Liver (tissue), 9 donors: Measurements from ENCODE around the gene KAT6B. TPM values are rescaled to one million over a fixed set of nuclear protein-coding genes. Genes with fewer than 3 reads are reported as not detected.

Experiments used
- DNase-seq: peaks from one replicate; pipeline ENCODE4 v3.0.0-alpha.2; 2017; ENCODE audit warnings: low spot score
- H3K27ac ChIP-seq, 2 donors: one replicate each; pipeline ENCODE4 v1.7.0; 2013; ENCODE audit warnings: inconsistent platforms in 2 of 2, low read length in 2 of 2, control low read depth in 1 of 2, low read depth in 1 of 2, mild to moderate bottlenecking in 1 of 2
- H3K27me3 ChIP-seq, 4 donors: one replicate each; pipeline versions ENCODE4 v1.6.1 to v1.7.0; 2013; ENCODE audit warnings: low read length in 3 of 4, inconsistent platforms in 1 of 4, mild to moderate bottlenecking in 1 of 4, moderate library complexity in 1 of 4; ENCODE audit not compliant: control insufficient read depth in 4 of 4, insufficient read depth in 4 of 4
- H3K36me3 ChIP-seq, 4 donors: one replicate each; pipeline versions ENCODE4 v1.6.1 to v1.7.0; 2013; ENCODE audit warnings: low read length in 3 of 4, mild to moderate bottlenecking in 3 of 4, low read depth in 1 of 4, moderate library complexity in 1 of 4; ENCODE audit not compliant: control insufficient read depth in 4 of 4, insufficient read depth in 3 of 4
- H3K4me1 ChIP-seq, 4 donors: one replicate each; pipeline versions ENCODE4 v1.6.1 to v1.7.0; 2013; ENCODE audit warnings: low read length in 3 of 4, mild to moderate bottlenecking in 3 of 4, moderate library complexity in 1 of 4; ENCODE audit not compliant: control insufficient read depth in 4 of 4, insufficient read depth in 4 of 4
- H3K4me3 ChIP-seq, 3 donors: one replicate each; pipeline versions ENCODE4 v1.6.1 to v1.7.0; 2013; ENCODE audit warnings: low read length in 3 of 3, control low read depth in 1 of 3, low read depth in 1 of 3, mild to moderate bottlenecking in 1 of 3
- H3K9ac ChIP-seq, 2 donors: one replicate each; pipeline ENCODE4 v1.7.0; 2013; ENCODE audit warnings: low read length in 2 of 2, mild to moderate bottlenecking in 2 of 2, moderate library complexity in 2 of 2, control low read depth in 1 of 2, low read depth in 1 of 2
- H3K9me3 ChIP-seq, 4 donors: one replicate each; pipeline versions ENCODE4 v1.6.1 to v1.7.0; 2013; ENCODE audit warnings: low read length in 3 of 4; ENCODE audit not compliant: control insufficient read depth in 4 of 4
- EGR1 ChIP-seq, 2 donors: IDR thresholded peaks; 2 replicates each; pipeline ENCODE4 v1.6.1; 2016 to 2018; ENCODE audit warnings: antibody characterized with exemption in 2 of 2, low read depth in 2 of 2
- FOXA2 ChIP-seq: IDR thresholded peaks from 2 replicates; pipeline ENCODE4 v1.6.1; 2016; ENCODE audit warnings: antibody characterized with exemption
- GABPA ChIP-seq, 2 donors: IDR thresholded peaks in 1 of 2; conservative IDR thresholded peaks in 1 of 2; 2 replicates each; pipeline ENCODE4 v1.6.1; 2016; ENCODE audit warnings: antibody characterized with exemption in 2 of 2, mild to moderate bottlenecking in 1 of 2, moderate library complexity in 1 of 2
- HNF4A ChIP-seq, 2 donors: conservative IDR thresholded peaks; 2 replicates each; pipeline ENCODE4 v1.6.1; 2016; ENCODE audit warnings: antibody characterized with exemption in 2 of 2, mild to moderate bottlenecking in 2 of 2
- HNF4G ChIP-seq: IDR thresholded peaks from 2 replicates; pipeline ENCODE4 v1.6.1; 2016; ENCODE audit warnings: antibody characterized with exemption
- JUND ChIP-seq, 2 donors: IDR thresholded peaks; 2 replicates each; pipeline ENCODE4 v1.6.1; 2016; ENCODE audit warnings: antibody characterized with exemption in 2 of 2
- RAD21 ChIP-seq, 2 donors: IDR thresholded peaks; 2 replicates each; pipeline ENCODE4 v1.6.1; 2016; ENCODE audit warnings: antibody characterized with exemption in 2 of 2, mild to moderate bottlenecking in 2 of 2
- RXRA ChIP-seq, 2 donors: IDR thresholded peaks; 2 replicates each; pipeline ENCODE4 v1.6.1; 2017 to 2018; ENCODE audit warnings: antibody characterized with exemption in 2 of 2, mild to moderate bottlenecking in 1 of 2
- SP1 ChIP-seq: IDR thresholded peaks from 2 replicates; pipeline ENCODE4 v1.6.1; 2018; ENCODE audit warnings: antibody characterized with exemption, mild to moderate bottlenecking
- YY1 ChIP-seq: IDR thresholded peaks from 2 replicates; pipeline ENCODE4 v1.6.1; 2016; ENCODE audit warnings: antibody characterized with exemption, mild to moderate bottlenecking
- WGBS: extraction: QIAGEN DNeasy Blood & Tissue Kit; methylation state at CpG from one replicate; pipeline ENCODE4 v1.1.7; 2013; 5-methylcytosine and 5-hydroxymethylcytosine counted together
- polyA plus RNA-seq, 2 donors: library from polyadenylated mRNA; stranded (reverse) in 1 of 2; unstranded in 1 of 2; fragments of 200-250 nt in 1 of 2; fragments of >200 nt in 1 of 2; fragmentation: Nextera tagmentation in 1 of 2; extraction: Ambion mirVana in 1 of 2; gene quantifications; one replicate each; pipeline versions ENCODE4 v1.2.1 to v1.2.3, GENCODE V29; 2013 to 2015
- total RNA-seq, 2 donors: library from RNA; depleted of rRNA; stranded (reverse); fragments of >200 nt; gene quantifications; one replicate each; pipeline ENCODE4 v1.2.3, GENCODE V29; 2014
- TF ChIP-seq, protein P1 (sequence below): IDR thresholded peaks from 2 replicates; pipeline ENCODE4 v1.6.1; 2016; ENCODE audit warnings: antibody characterized with exemption
- TF ChIP-seq, protein P2 (sequence below): fragments of 150-350 bp; IDR thresholded peaks from 2 replicates; pipeline ENCODE4 v1.5.1; 2017; ENCODE audit warnings: improper control_type of control experiment, low read depth, low read length; ENCODE audit not compliant: missing input control
- donor health status: healthy.
- donor health status: healthy.
- donor health status: healthy.
- donor health status: healthy.
- donor health status: healthy.

KAT6B gene
- total and polyA plus RNA-seq, 4 donors, result 2.0 to 21.2 (median 8.8) TPM

DNA sequence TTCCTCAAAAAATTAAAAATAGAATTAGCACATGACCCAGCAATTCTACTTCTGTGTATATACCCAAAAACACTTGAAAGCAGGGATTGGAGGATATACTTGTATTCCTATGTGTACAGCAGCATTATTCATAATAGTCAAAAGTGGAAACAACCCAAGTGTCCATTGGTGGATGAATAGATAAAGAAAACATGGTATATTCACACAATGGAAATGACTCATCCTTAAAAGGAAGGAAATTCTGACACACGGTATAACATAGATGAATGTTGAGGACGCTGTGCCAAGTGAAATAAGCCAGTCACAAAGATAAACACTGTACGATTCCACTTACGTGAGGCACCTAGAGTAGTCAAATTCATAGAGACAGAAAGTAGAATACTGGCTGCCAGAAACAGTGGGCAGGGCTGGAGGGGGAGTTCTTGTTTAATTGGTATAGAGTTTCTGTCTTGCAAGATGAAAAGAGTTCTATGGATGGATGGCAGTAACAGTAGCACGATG lies 26.6 kb upstream of the KAT6B start:
- DNase-seq, result no peak

DNA sequence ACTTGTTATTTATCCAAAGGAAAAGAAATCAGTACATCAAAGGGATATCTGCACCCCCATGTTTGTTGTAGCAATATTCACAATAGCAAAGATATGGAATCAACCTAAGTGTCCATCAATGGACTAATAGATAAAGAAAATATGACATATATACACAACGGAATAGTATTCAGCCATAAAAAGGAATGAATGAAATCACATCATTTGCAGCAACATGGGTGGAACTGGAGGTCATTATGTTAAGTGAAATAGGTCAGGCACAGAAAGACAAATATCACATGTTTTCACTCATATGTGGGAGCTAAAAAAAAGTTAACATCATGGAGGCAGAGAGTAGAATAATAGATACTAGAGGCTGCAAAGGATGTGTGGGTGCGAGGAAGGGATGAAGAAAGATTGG lies 25.0 kb upstream of the KAT6B start:
- Histone ChIP-seq H3K4me3 (no peak overlapping the region), H3K27me3 (no peaks in the 10 kb centered on the region), H3K27ac (no peak overlapping the region), H3K9ac (no peak overlapping the region), H3K36me3 (no peaks in the 10 kb centered on the region), H3K4me1 (no peaks in the 10 kb centered on the region), H3K9me3 (no peaks in the 10 kb centered on the region)
- DNase-seq, result no peak
- WGBS, result 96% methylated on average over 2 of the region's 2 CpGs
- TF ChIP-seq, protein P1, sequence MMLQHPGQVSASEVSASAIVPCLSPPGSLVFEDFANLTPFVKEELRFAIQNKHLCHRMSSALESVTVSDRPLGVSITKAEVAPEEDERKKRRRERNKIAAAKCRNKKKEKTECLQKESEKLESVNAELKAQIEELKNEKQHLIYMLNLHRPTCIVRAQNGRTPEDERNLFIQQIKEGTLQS, result no peak
- TF ChIP-seq FOXA2, result no peak
- TF ChIP-seq EGR1 (IDR thresholded peaks at IDR 0.05; ENCODE audit: low read depth in 2 of 2), result no peak
- no peak for TF ChIP-seq YY1
- TF ChIP-seq GABPA (IDR thresholded peaks at IDR 0.05 in 1 of 2, conservative IDR thresholded peaks at IDR 0.05 in 1 of 2), result no peak
- no peak for TF ChIP-seq HNF4G

More for the DNA sequence above, 26.6 kb upstream of the KAT6B start:
- Histone ChIP-seq H3K4me1 (no peaks in the 10 kb centered on the region), H3K27me3 (no peaks in the 10 kb centered on the region), H3K9me3 (no peaks in the 10 kb centered on the region), H3K27ac (no peak overlapping the region), H3K4me3 (no peak overlapping the region), H3K9ac (no peak overlapping the region), H3K36me3 (no peaks in the 10 kb centered on the region)
- TF ChIP-seq JUND (IDR thresholded peaks at IDR 0.05) (peak in 1 of 2 donors; percentile 28), SP1 (no peak), GABPA (IDR thresholded peaks at IDR 0.05 in 1 of 2, conservative IDR thresholded peaks at IDR 0.05 in 1 of 2) (no peak)
- 81% methylated on average over 5 of the region's 5 CpGs for WGBS

DNA sequence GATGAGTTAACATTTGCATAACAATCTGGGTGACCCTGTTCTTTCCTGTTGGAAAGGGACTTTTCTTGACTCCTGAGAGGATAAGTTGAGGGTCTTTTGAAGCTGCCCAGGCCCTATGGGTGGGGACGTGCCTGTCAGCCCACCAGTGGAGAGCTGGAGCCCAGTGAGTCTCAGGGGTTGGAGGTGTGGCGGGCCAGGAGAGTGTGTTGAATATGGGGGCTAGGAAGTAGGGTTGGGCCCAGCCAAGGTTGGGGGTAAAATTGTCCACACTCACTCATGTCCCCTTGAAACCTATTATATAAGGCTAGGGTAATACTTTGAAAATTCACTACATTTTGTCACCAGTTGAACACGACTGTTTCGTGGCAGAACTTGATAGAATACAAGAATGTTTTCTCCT lies 17.9 kb upstream of the KAT6B start:
- no peaks in the 10 kb centered on the region for H3K36me3 ChIP-seq

DNA sequence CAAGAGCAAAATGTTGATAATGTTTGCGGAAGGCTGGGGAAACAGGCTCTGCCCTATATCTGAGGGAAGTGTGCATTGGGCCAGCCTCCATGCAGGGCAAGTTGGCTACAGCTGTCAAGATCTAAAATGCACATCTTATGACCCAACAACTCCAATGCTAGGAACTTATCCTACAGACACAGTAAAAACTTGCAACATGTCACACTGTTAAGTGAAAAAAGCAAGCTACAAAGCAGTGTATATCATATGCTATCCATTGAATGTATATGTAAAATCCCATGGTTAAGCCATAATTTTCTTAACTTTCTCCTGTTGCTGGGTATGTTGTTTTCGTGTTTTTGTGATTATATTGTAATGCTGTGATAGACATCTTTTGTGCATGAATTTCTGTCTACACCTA lies 16.3 kb upstream of the KAT6B start:
- TF ChIP-seq GABPA (IDR thresholded peaks at IDR 0.05 in 1 of 2, conservative IDR thresholded peaks at IDR 0.05 in 1 of 2) (no peak), YY1 (no peak), FOXA2 (no peak), HNF4A (conservative IDR thresholded peaks at IDR 0.05) (no peak), EGR1 (IDR thresholded peaks at IDR 0.05; ENCODE audit: low read depth in 2 of 2) (no peak), HNF4G (no peak), RXRA (IDR thresholded peaks at IDR 0.05) (no peak), SP1 (no peak), RAD21 (IDR thresholded peaks at IDR 0.05) (no peak)
- TF ChIP-seq, protein P2, sequence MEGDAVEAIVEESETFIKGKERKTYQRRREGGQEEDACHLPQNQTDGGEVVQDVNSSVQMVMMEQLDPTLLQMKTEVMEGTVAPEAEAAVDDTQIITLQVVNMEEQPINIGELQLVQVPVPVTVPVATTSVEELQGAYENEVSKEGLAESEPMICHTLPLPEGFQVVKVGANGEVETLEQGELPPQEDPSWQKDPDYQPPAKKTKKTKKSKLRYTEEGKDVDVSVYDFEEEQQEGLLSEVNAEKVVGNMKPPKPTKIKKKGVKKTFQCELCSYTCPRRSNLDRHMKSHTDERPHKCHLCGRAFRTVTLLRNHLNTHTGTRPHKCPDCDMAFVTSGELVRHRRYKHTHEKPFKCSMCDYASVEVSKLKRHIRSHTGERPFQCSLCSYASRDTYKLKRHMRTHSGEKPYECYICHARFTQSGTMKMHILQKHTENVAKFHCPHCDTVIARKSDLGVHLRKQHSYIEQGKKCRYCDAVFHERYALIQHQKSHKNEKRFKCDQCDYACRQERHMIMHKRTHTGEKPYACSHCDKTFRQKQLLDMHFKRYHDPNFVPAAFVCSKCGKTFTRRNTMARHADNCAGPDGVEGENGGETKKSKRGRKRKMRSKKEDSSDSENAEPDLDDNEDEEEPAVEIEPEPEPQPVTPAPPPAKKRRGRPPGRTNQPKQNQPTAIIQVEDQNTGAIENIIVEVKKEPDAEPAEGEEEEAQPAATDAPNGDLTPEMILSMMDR, result no peak
- H3K4me3 ChIP-seq, result no peak overlapping the region
- H3K36me3 ChIP-seq, result no peaks in the 10 kb centered on the region
- peaks cover 0 to 2% (median 0%) of the 10 kb centered on the region in 4 donors for H3K9me3 ChIP-seq
- WGBS, result 97% methylated on average over 2 of the region's 2 CpGs
- H3K9ac ChIP-seq, result no peak overlapping the region
- DNase-seq, result no peak
- H3K27ac ChIP-seq, result no peak overlapping the region
- H3K4me1 ChIP-seq, result no peaks in the 10 kb centered on the region
- H3K27me3 ChIP-seq, result no peaks in the 10 kb centered on the region

More for the DNA sequence above, 17.9 kb upstream of the KAT6B start:
- Histone ChIP-seq H3K9me3 (peaks cover 0 to 2% (median 0%) of the 10 kb centered on the region in 4 donors), H3K4me3 (no peak overlapping the region), H3K9ac (no peak overlapping the region), H3K27me3 (no peaks in the 10 kb centered on the region), H3K4me1 (no peaks in the 10 kb centered on the region), H3K27ac (no peak overlapping the region)
- TF ChIP-seq JUND (IDR thresholded peaks at IDR 0.05), result no peak
- 95% methylated on average over 4 of the region's 4 CpGs for WGBS
- DNase-seq, result no peak
